Suprapubic skin (tissue), 4 donors: ENCODE data around the gene RRAD.

Source experiments
- EP300 ChIP-seq: sonication (generic); formaldehyde crosslinking; IDR thresholded peaks from one replicate; pipeline ENCODE4 v1.6.1; 2017; ENCODE audit warnings: antibody characterized with exemption
- POLR2A ChIP-seq, 2 donors: fragments of 450-650 bp; IDR thresholded peaks; one replicate each; pipeline ENCODE4 v1.6.1; 2017; ENCODE audit warnings: antibody characterized with exemption in 2 of 2, mild to moderate bottlenecking in 2 of 2, moderate library complexity in 2 of 2
- POLR2AphosphoS5 ChIP-seq, 3 donors: sonication (generic); formaldehyde crosslinking; IDR thresholded peaks; one replicate each; pipeline ENCODE4 v1.6.1; 2017; ENCODE audit warnings: antibody characterized with exemption in 3 of 3

DNA sequence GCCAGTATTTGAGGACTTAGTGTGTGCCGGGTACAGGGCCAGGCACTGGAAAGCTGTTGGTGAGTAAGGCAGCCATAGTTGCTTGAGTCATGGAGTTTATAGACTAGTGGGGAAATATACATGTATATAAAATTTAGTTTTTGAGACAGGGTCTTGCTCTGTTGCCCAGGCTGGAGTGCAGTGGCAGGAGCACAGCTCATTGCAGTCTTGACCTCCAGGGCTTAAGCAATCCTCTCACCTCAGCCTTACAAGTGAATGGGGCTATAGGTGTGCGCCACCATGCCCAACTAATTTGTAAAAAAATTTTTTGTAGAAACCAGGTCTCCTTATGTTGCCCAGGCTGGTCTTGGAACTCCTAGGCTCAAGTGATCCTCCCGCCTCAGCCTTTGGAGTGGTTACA, 42.6 kb downstream of the RRAD start:
- TF ChIP-seq EP300 (no peak), POLR2AphosphoS5 (IDR thresholded peaks at IDR 0.05) (no peak), POLR2A (IDR thresholded peaks at IDR 0.05) (no peak)
